HL-60 (cell line): ENCODE measurements around the gene FOXP1.

Experiments used
- DNase-seq, 2 experiments: peaks; one replicate each; pipeline ENCODE4 v3.0.0-alpha.2; 2010 to 2020; ENCODE audit warnings: low read depth in 1 of 2, low spot score in 1 of 2
- H3K27ac ChIP-seq: fragments of 250-450 bp; sonication (Bioruptor Pico); replicated peaks from 2 replicates; pipeline ENCODE4 v1.5.1; 2020; ENCODE audit warnings: mild to moderate bottlenecking, moderate library complexity
- H3K27me3 ChIP-seq: fragments of 250-450 bp; sonication (Bioruptor Pico); 2 replicates; pipeline ENCODE4 v1.5.1; 2021; ENCODE audit warnings: mild to moderate bottlenecking, moderate library complexity; ENCODE audit not compliant: insufficient read depth, poor library complexity, severe bottlenecking
- H3K4me3 ChIP-seq: replicated peaks from 2 replicates; pipeline ENCODE4 v1.5.1; 2011; ENCODE audit warnings: mild to moderate bottlenecking, control low read depth, low read length; ENCODE audit not compliant: insufficient read depth
- CTCF ChIP-seq: IDR thresholded peaks from one replicate; pipeline ENCODE4 v1.5.1; 2011; ENCODE audit warnings: low read length, control low read depth, inconsistent platforms; ENCODE audit not compliant: insufficient read depth
- GABPA ChIP-seq: IDR thresholded peaks from 2 replicates; pipeline ENCODE4 v1.6.1; 2012; ENCODE audit warnings: low read depth
- POLR2AphosphoS5 ChIP-seq: IDR thresholded peaks from 2 replicates; pipeline ENCODE4 v1.6.1; 2012; ENCODE audit warnings: low read depth
- REST ChIP-seq: IDR thresholded peaks from 2 replicates; pipeline ENCODE4 v1.6.1; 2012; ENCODE audit warnings: low read depth; ENCODE audit not compliant: insufficient replicate concordance
- SPI1 ChIP-seq: IDR thresholded peaks from 2 replicates; pipeline ENCODE4 v1.6.1; 2012; ENCODE audit warnings: low read depth, mild to moderate bottlenecking, borderline replicate concordance

FOXP1 gene

GRCh38 chr3:71299160-71299559 is 284.4 kb downstream of the FOXP1 start:
- no peak for TF ChIP-seq SPI1
- no peak for DNase-seq
- Histone ChIP-seq H3K27me3 (no peaks in the 10 kb centered on the region), H3K27ac (no peak overlapping the region), H3K4me3 (no peak overlapping the region)

GRCh38 chr3:71294919-71295318 is 288.6 kb downstream of the FOXP1 start:
- TF ChIP-seq POLR2AphosphoS5 (no peak), REST (no peak), CTCF (no peak), SPI1 (no peak), GABPA (no peak)
- Histone ChIP-seq H3K27me3 (no peaks in the 10 kb centered on the region), H3K4me3 (no peak overlapping the region), H3K27ac (no peak overlapping the region)
- DNase-seq, result no peak

- Histone ChIP-seq H3K27me3 (no peaks in the 10 kb centered on the region), H3K4me3 (no peak overlapping the region), H3K27ac (no peak overlapping the region)
- TF ChIP-seq POLR2AphosphoS5 (no peak), CTCF (no peak), SPI1 (no peak), REST (no peak), GABPA (no peak)
- DNase-seq, result no peak
Measured at GRCh38 chr3:71290301-71290700, 293.2 kb downstream of the FOXP1 start.

GRCh38 chr3:71288269-71288930 is 295.1 kb downstream of the FOXP1 start:
- TF ChIP-seq CTCF (no peak), REST (no peak), POLR2AphosphoS5 (no peak), SPI1 (no peak), GABPA (no peak)
- no peak overlapping the region for H3K4me3 ChIP-seq
- DNase-seq, result no peak
- no peak overlapping the region for H3K27ac ChIP-seq
- H3K27me3 ChIP-seq, result no peaks in the 10 kb centered on the region
